ENCODE results near the gene ARHGAP19. TPM values are rescaled to one million over a fixed set of nuclear protein-coding genes. Genes with fewer than 3 reads are reported as not detected.

ARHGAP19 gene
- total RNA-seq = 7.7 and 8.7 TPM in 2 replicates

- no peak for TF ChIP-seq CTCF (IDR thresholded peaks at IDR 0.05; ENCODE audit: extremely low read depth, low read depth, low read length)
- H3K27me3 ChIP-seq (ENCODE audit: insufficient read depth, low read length) = no peaks in the 10 kb centered on the region
- peaks cover 11% of the 10 kb centered on the region for H3K4me1 ChIP-seq (ENCODE audit: insufficient read depth, low read length)
- peak within 1 kb of the TSS; percentile 100 for H3K4me2 ChIP-seq (ENCODE audit: insufficient read depth, low read length)
- H3K27ac ChIP-seq (ENCODE audit: low read depth, low read length) = peak within 1 kb of the TSS; percentile 94
- no peaks in the 10 kb centered on the region for H3K9me3 ChIP-seq (ENCODE audit: low read depth, low read length)
- peak within 1 kb of the TSS; percentile 98 for H2AFZ ChIP-seq (ENCODE audit: low read length)
- peak; percentile 97 for DNase-seq (ENCODE audit: insufficient read length, low spot score, missing footprints)
- peak within 1 kb of the TSS; percentile 97 for H3K4me3 ChIP-seq (ENCODE audit: insufficient read depth, low read length)
- peaks cover 3% of the 10 kb centered on the region for H3K36me3 ChIP-seq (ENCODE audit: insufficient read depth, low read length)
- H4K20me1 ChIP-seq (ENCODE audit: insufficient read depth, low read length) = no peaks in the 10 kb centered on the region
- peaks cover 16% of the 10 kb centered on the region for H3K79me2 ChIP-seq (ENCODE audit: insufficient read depth, low read length)
Observed at GRCh38 chr10:97292097-97292861, at the start of gene ARHGAP19. Gene ARHGAP19 (minus strand): TSS chr10:97292637. CDS start chr10:97292627, 10 bp downstream.

- no peaks in the 10 kb centered on the region for H3K79me2 ChIP-seq (ENCODE audit: insufficient read depth, low read length)
- no peaks in the 10 kb centered on the region for H3K4me1 ChIP-seq (ENCODE audit: insufficient read depth, low read length)
- H3K36me3 ChIP-seq (ENCODE audit: insufficient read depth, low read length) = no peaks in the 10 kb centered on the region
- H3K4me2 ChIP-seq (ENCODE audit: insufficient read depth, low read length) = no peak overlapping the region
- no peak for DNase-seq (ENCODE audit: insufficient read length, low spot score, missing footprints)
- TF ChIP-seq CTCF (IDR thresholded peaks at IDR 0.05; ENCODE audit: extremely low read depth, low read depth, low read length) = no peak
- no peaks in the 10 kb centered on the region for H4K20me1 ChIP-seq (ENCODE audit: insufficient read depth, low read length)
- H3K27ac ChIP-seq (ENCODE audit: low read depth, low read length) = no peak overlapping the region
- no peak overlapping the region for H3K4me3 ChIP-seq (ENCODE audit: insufficient read depth, low read length)
- H3K9me3 ChIP-seq (ENCODE audit: low read depth, low read length) = no peaks in the 10 kb centered on the region
- no peak overlapping the region for H2AFZ ChIP-seq (ENCODE audit: low read length)
- H3K27me3 ChIP-seq (ENCODE audit: insufficient read depth, low read length) = peaks cover 20% of the 10 kb centered on the region
Observed at GRCh38 chr10:97341416-97341815, 49.0 kb upstream of the ARHGAP19 start.

GRCh38 chr10:97338041-97338440, 45.6 kb upstream of the ARHGAP19 start:
- Histone ChIP-seq H3K9me3 (ENCODE audit: low read depth, low read length) (no peaks in the 10 kb centered on the region), H3K36me3 (ENCODE audit: insufficient read depth, low read length) (no peaks in the 10 kb centered on the region), H3K27me3 (ENCODE audit: insufficient read depth, low read length) (peaks cover 34% of the 10 kb centered on the region), H3K4me3 (ENCODE audit: insufficient read depth, low read length) (no peak overlapping the region), H3K27ac (ENCODE audit: low read depth, low read length) (no peak overlapping the region), H3K4me1 (ENCODE audit: insufficient read depth, low read length) (peaks cover 9% of the 10 kb centered on the region), H2AFZ (ENCODE audit: low read length) (no peak overlapping the region), H3K4me2 (ENCODE audit: insufficient read depth, low read length) (no peak overlapping the region), H4K20me1 (ENCODE audit: insufficient read depth, low read length) (no peaks in the 10 kb centered on the region), H3K79me2 (ENCODE audit: insufficient read depth, low read length) (no peaks in the 10 kb centered on the region)
- no peak for TF ChIP-seq CTCF (IDR thresholded peaks at IDR 0.05; ENCODE audit: extremely low read depth, low read depth, low read length)
- DNase-seq (ENCODE audit: insufficient read length, low spot score, missing footprints) = no peak

GRCh38 chr10:97336942-97337831, 44.8 kb upstream of the ARHGAP19 start:
- Histone ChIP-seq H3K9me3 (ENCODE audit: low read depth, low read length) (no peaks in the 10 kb centered on the region), H3K27me3 (ENCODE audit: insufficient read depth, low read length) (peaks cover 34% of the 10 kb centered on the region), H4K20me1 (ENCODE audit: insufficient read depth, low read length) (no peaks in the 10 kb centered on the region), H3K4me1 (ENCODE audit: insufficient read depth, low read length) (peaks cover 16% of the 10 kb centered on the region), H3K79me2 (ENCODE audit: insufficient read depth, low read length) (no peaks in the 10 kb centered on the region), H3K4me2 (ENCODE audit: insufficient read depth, low read length) (no peak overlapping the region), H3K4me3 (ENCODE audit: insufficient read depth, low read length) (no peak overlapping the region), H2AFZ (ENCODE audit: low read length) (no peak overlapping the region), H3K27ac (ENCODE audit: low read depth, low read length) (no peak overlapping the region), H3K36me3 (ENCODE audit: insufficient read depth, low read length) (no peaks in the 10 kb centered on the region)
- no peak for DNase-seq (ENCODE audit: insufficient read length, low spot score, missing footprints)
- no peak for TF ChIP-seq CTCF (IDR thresholded peaks at IDR 0.05; ENCODE audit: extremely low read depth, low read depth, low read length)

Data from osteoblast (primary cell).